ENCODE results near the gene KCTD1. TPM values are rescaled to one million over a fixed set of nuclear protein-coding genes. Genes with fewer than 3 reads are reported as not detected.

Gene KCTD1
- total and polyA plus RNA-seq, 2 donors: 9.7 to 12.1 TPM

DNA sequence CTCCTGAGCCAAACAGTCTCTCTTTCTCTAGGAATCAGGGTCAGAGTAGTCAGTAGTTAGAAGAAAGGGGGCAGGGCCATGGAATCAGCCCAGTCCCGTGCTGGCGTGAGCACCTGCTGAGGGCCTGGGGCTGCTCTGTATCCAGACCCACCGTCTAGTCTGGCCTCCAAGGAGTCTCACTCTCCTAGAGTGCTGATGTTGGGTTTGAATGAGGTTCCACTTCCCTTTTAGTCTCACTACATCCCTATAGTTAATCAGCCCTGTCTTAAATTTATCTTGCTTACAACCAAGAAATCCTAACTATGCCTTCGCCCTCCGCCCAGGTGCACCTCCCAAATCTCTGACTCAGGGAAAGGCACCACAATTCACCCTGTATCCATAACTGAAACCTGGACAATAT is 13.4 kb upstream of the KCTD1 start:
- H3K4me3 ChIP-seq (ENCODE audit: low read depth, low read length): no peak overlapping the region
- WGBS: 89% methylated on average over 5 of the region's 5 CpGs
- no peak overlapping the region for H3K27ac ChIP-seq (ENCODE audit: low read depth)
- H3K36me3 ChIP-seq (ENCODE audit: insufficient read depth): no peaks in the 10 kb centered on the region
- DNase-seq (ENCODE audit: extremely low spot score): no peak
- no peaks in the 10 kb centered on the region for H3K4me1 ChIP-seq (ENCODE audit: insufficient read depth)

- WGBS: 67% methylated on average over 3 of the region's 3 CpGs
- DNase-seq (ENCODE audit: extremely low spot score): no peak
- Histone ChIP-seq H3K4me1 (ENCODE audit: insufficient read depth) (no peaks in the 10 kb centered on the region), H3K4me3 (ENCODE audit: low read depth, low read length) (no peak overlapping the region), H3K36me3 (ENCODE audit: insufficient read depth) (no peaks in the 10 kb centered on the region), H3K27ac (ENCODE audit: low read depth) (no peak overlapping the region)
Measured at GRCh38 chr18:26556573-26556972, 8.2 kb upstream of the KCTD1 start.

DNA sequence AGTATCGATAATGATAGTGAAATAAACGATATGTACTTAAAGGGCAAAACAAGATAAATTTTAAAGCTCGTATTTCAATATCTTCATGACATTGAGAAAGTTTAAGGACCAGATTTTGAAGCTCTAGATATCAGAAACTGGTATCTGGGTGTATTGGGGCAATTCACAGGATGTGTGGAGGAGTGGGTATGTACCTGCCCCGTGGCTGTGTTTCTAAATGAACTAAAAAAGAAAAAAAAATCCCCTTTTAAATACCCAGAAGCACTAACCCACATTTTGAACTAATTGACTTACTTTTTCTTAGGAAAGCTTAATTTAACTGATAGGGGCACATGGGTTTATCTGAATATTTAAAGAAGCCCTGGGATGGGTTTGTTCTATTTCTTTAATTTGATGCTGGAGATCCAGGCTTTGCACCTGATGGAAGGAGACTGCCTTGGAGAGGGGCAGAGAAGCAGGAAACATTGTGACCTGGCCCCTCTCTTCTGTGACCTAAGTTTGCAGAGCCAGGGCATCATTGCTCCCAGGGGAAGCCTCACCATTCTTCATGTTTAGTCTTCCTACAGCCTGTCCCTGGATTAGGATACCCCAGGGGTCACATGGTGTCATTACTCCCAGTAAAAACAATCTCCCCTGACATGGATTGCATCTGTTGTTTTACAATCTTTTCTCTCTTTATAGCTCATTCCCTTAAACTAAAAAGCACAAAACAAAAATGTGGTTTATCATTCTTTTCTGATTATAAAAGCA is 7.6 kb upstream of the KCTD1 start:
- DNase-seq (ENCODE audit: extremely low spot score): no peak
- H3K27ac ChIP-seq (ENCODE audit: low read depth): no peak overlapping the region
- H3K4me3 ChIP-seq (ENCODE audit: low read depth, low read length): no peak overlapping the region
- WGBS: 80% methylated on average over 4 of the region's 4 CpGs
- no peaks in the 10 kb centered on the region for H3K4me1 ChIP-seq (ENCODE audit: insufficient read depth)
- no peaks in the 10 kb centered on the region for H3K36me3 ChIP-seq (ENCODE audit: insufficient read depth)

DNA sequence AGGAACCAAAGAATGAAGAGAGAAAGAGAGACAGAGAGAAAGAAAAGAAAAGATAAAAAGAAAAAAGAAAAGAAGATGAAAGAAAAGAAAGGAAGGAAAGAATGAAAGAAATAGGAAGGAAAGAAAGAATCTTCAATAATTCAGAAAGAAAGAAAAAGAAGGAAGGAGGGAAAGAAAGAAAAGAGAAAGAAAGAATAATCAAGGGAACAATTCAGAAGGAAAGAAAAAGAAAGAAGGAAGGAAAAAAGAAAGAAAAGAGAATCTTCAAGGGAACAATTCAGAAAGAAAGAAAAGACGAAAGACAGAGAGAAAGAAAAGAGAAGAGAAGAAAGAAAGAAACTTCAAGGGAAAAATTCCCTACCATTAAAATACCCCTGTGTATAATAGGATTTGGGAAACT is 5.6 kb upstream of the KCTD1 start:
- 84% methylated on average over 1 of the region's 1 CpG for WGBS
- no peak overlapping the region for H3K4me3 ChIP-seq (ENCODE audit: low read depth, low read length)
- H3K4me1 ChIP-seq (ENCODE audit: insufficient read depth): no peaks in the 10 kb centered on the region
- no peak for DNase-seq (ENCODE audit: extremely low spot score)
- H3K27ac ChIP-seq (ENCODE audit: low read depth): no peak overlapping the region
- H3K36me3 ChIP-seq (ENCODE audit: insufficient read depth): no peaks in the 10 kb centered on the region

GRCh38 chr18:26551695-26552081 is 3.3 kb upstream of the KCTD1 start:
- Histone ChIP-seq H3K27ac (ENCODE audit: low read depth) (no peak overlapping the region), H3K36me3 (ENCODE audit: insufficient read depth) (no peaks in the 10 kb centered on the region), H3K4me3 (ENCODE audit: low read depth, low read length) (no peak overlapping the region), H3K4me1 (ENCODE audit: insufficient read depth) (no peaks in the 10 kb centered on the region)
- no peak for DNase-seq (ENCODE audit: extremely low spot score)
- WGBS: 42% methylated on average over 4 of the region's 4 CpGs

DNA sequence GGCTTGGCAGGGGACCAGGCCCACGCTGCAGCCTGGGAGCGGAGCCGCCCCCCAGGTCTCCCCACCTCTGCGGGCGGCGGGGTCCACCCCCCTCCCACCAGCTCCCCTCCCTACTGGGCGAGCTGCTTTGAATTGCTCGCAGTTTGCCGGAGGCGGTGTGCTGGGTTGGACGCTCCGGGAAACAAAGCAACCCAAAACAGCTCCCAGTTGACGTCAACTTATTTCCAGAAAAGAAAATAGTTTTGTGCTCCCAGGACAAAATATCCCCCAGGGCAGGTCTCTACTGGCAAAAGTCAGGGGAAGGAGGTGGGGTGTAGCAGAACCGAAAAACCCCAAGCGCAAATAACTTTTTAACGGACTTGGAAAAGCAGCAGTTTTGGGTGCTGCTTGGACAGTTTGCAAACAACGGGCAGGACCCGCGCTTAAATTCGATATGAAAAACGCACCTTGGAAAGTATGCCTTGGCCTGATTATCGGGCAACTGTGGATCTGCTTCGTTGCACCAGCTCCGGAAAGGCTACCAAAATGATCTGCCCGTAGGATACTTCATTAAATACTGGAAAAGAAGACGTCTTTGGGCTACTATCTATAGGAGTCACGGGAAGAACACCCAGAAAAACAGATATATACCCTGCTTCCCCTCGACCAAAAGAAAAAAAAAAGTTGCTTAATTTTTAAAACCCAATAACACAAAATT is 2.8 kb upstream of the KCTD1 start:
- 12% methylated on average over 28 of the region's 28 CpGs for WGBS
- H3K27ac ChIP-seq (ENCODE audit: low read depth): no peak overlapping the region

GRCh38 chr18:26549263-26550094 is 1.1 kb upstream of the KCTD1 start:
- WGBS: under 1% methylated on average over 71 of the region's 71 CpGs
- Histone ChIP-seq H3K4me3 (ENCODE audit: low read depth, low read length) (peak overlapping the region; percentile 93), H3K36me3 (ENCODE audit: insufficient read depth) (no peaks in the 10 kb centered on the region), H3K4me1 (ENCODE audit: insufficient read depth) (no peaks in the 10 kb centered on the region), H3K27ac (ENCODE audit: low read depth) (peak overlapping the region; percentile 86)
- DNase-seq (ENCODE audit: extremely low spot score): no peak

More for the DNA sequence above, 2.8 kb upstream of the KCTD1 start:
- H3K4me3 ChIP-seq (ENCODE audit: low read depth, low read length): peak overlapping the region; percentile 14
- H3K4me1 ChIP-seq (ENCODE audit: insufficient read depth): no peaks in the 10 kb centered on the region
- no peak for DNase-seq (ENCODE audit: extremely low spot score)
- H3K36me3 ChIP-seq (ENCODE audit: insufficient read depth): no peaks in the 10 kb centered on the region

DNA sequence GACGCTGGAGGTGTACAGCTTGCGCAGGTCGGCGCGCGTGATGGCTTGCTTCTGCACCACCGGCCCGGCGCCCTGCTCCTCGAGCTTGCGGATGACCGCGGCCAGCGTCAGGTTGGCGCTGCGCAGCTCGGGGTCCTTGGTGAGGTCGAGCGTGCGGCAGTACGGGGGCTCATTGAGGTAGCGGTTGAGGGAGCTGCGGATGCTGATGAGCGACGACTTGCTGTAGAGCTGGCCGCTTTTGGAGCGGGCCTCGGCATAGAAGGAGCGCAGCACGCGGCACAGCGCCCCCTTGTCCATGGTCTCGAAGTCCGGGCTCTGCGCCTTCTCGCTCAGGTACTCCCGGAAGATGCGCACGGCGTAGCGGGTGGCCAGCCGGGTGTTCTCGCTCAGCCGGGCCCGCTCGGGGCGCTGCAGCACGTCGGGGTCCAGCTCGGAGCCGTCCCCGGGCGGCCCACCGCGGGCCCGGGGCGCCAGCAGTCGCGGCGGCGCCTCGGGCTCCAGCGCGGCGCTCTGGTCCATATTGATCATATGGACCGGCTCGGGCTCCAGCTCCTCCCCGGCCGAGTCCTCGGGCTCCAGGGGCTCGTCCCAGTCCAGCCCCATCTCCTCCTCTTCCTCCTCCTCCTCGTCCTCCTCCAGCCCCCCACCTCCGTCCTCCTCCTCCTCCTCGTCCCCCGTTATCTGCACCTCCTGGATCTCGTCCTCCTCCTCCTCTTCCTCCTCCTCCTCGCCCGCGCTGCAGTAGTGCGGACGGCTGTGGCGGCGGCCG is 523 bp downstream of the KCTD1 start:
- Histone ChIP-seq H3K36me3 (ENCODE audit: insufficient read depth) (no peaks in the 10 kb centered on the region), H3K27ac (ENCODE audit: low read depth) (no peak overlapping the region), H3K4me3 (ENCODE audit: low read depth, low read length) (peak overlapping the region; percentile 93), H3K4me1 (ENCODE audit: insufficient read depth) (no peaks in the 10 kb centered on the region)
- DNase-seq (ENCODE audit: extremely low spot score): no peak
- 2% methylated on average over 84 of the region's 84 CpGs for WGBS

- DNase-seq (ENCODE audit: extremely low spot score): no peak
- H3K27ac ChIP-seq (ENCODE audit: low read depth): no peak overlapping the region
Measured at GRCh38 chr18:26546875-26547645, 1.3 kb downstream of the KCTD1 start.

DNA sequence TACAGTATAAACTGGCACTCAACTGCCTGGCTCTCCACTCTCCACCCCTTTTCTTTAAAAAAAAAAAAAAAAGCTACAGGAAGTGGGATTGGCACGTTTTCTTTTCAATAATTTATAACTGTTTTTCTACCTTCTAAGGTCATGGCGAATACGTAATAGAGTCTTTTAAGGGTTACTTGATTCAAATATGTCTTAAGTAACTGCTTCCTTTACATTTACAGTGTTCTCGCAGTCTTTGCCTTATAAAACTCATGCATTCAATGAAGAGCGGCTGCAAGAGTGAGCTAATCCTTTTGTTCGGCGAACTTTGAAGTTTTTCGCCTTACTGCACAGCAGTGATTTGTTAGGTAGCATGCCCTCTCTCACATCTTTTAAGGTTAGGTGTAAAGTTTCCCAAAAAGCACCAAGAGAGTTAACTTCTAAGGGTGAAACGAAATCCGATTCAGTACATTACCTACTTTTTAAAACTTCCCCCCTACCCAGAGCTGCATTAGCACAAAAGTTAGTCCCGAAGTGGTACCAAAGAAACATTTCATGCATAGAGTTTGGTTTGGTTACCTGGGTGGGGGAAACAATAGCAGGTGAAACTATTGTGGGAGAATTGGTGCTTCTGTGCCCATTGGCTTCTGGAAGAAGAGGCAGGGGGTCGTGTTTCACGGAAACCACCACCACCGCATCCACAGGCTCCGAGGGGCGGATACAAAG is 2.0 kb downstream of the KCTD1 start:
- no peaks in the 10 kb centered on the region for H3K4me1 ChIP-seq (ENCODE audit: insufficient read depth)
- H3K27ac ChIP-seq (ENCODE audit: low read depth): no peak overlapping the region
- H3K36me3 ChIP-seq (ENCODE audit: insufficient read depth): no peaks in the 10 kb centered on the region
- 87% methylated on average over 16 of the region's 16 CpGs for WGBS
- DNase-seq (ENCODE audit: extremely low spot score): no peak
- H3K4me3 ChIP-seq (ENCODE audit: low read depth, low read length): no peak overlapping the region

More at GRCh38 chr18:26546875-26547645, 1.3 kb downstream of the KCTD1 start:
- 52% methylated on average over 69 of the region's 69 CpGs for WGBS
- H3K36me3 ChIP-seq (ENCODE audit: insufficient read depth): no peaks in the 10 kb centered on the region
- no peaks in the 10 kb centered on the region for H3K4me1 ChIP-seq (ENCODE audit: insufficient read depth)
- H3K4me3 ChIP-seq (ENCODE audit: low read depth, low read length): peak overlapping the region; percentile 93

DNA sequence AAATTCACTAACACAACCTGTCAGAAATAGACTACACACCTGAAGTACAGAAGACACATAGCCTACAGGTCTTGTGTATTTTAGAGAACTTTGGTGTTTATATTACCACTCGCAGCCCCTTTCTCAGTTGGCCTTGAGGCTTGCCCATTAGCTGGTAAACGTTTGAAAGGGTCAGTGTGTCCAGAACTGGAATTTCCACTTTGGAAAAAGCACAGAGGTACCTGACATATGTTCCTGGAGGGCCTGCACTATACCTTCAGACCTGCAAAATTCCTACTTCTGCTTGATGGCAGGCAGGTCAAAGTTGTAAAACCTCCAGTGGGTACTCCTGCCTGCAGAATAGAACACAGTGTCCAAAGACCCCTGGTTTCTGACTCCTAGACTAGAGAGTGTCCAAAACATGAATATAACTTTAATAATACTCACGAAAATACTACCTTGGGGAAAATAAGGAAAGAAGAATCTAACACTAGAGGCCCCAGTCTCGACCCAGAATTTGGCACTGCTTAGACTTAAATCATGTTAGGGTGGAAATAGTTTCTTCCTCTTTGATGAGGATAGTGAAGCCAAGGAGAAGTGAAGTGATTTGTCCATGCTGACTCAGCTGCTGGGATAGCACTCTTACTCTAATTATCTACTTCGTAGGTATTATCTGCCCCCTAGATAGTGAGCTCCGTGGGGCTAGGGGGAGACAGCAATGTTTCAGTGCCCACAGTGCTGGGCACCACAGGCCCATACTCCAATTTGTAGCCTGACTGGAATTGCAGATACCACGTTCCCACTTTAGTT is 2.8 kb downstream of the KCTD1 start:
- no peak overlapping the region for H3K4me3 ChIP-seq (ENCODE audit: low read depth, low read length)
- no peak for DNase-seq (ENCODE audit: extremely low spot score)
- H3K4me1 ChIP-seq (ENCODE audit: insufficient read depth): no peaks in the 10 kb centered on the region
- H3K27ac ChIP-seq (ENCODE audit: low read depth): no peak overlapping the region
- H3K36me3 ChIP-seq (ENCODE audit: insufficient read depth): no peaks in the 10 kb centered on the region
- 68% methylated on average over 7 of the region's 7 CpGs for whole genome bisulfite sequencing

Data from urinary bladder (tissue), 4 donors.